Stimulated activated CD4-positive, alpha-beta T cell treated with anti-CD3 and anti-CD28 coated beads, Interleukin-2, amount 100 ng/mL, for 4 hours (primary cell): ENCODE results near the gene HSPA9.
"Not testable (repeated sequence)": the region's sequence is repeated elsewhere in the genome, so short reads cannot be mapped to it uniquely, and the experiment has no call there.

Experiments used
- DNase-seq: peaks from one replicate; pipeline ENCODE4 v3.0.0-alpha.2; 2020; ENCODE audit warnings: low read depth

Gene HSPA9

GRCh38 chr5:138529812-138530211 is 45.4 kb downstream of the HSPA9 start:
- DNase-seq: no peak

GRCh38 chr5:138528744-138529469 is 46.3 kb downstream of the HSPA9 start:
- DNase-seq: no peak

GRCh38 chr5:138528208-138528607 is 47.0 kb downstream of the HSPA9 start:
- no peak for DNase-seq

GRCh38 chr5:138527170-138527569 is 48.0 kb downstream of the HSPA9 start:
- no peak for DNase-seq

- no peak for DNase-seq
Measured at GRCh38 chr5:138523406-138523805, 51.8 kb downstream of the HSPA9 start.

GRCh38 chr5:138520971-138521370 is 54.2 kb downstream of the HSPA9 start:
- DNase-seq: no peak

- DNase-seq: no peak
Measured at GRCh38 chr5:138517437-138517836, 57.8 kb downstream of the HSPA9 start.

GRCh38 chr5:138515556-138516245 is 59.5 kb downstream of the HSPA9 start:
- DNase-seq: no peak

- DNase-seq: no peak
Measured at GRCh38 chr5:138514021-138514420, 61.2 kb downstream of the HSPA9 start.

- no peak for DNase-seq
Measured at GRCh38 chr5:138508958-138509357, 66.2 kb downstream of the HSPA9 start.

GRCh38 chr5:138507485-138507884 is 67.7 kb downstream of the HSPA9 start:
- not testable (repeated sequence) for DNase-seq

- DNase-seq: no peak
Measured at GRCh38 chr5:138506370-138507306, 68.6 kb downstream of the HSPA9 start.

GRCh38 chr5:138504799-138505198 is 70.4 kb downstream of the HSPA9 start:
- DNase-seq: no peak
